ENCODE results near the gene KCNJ3.

DNA sequence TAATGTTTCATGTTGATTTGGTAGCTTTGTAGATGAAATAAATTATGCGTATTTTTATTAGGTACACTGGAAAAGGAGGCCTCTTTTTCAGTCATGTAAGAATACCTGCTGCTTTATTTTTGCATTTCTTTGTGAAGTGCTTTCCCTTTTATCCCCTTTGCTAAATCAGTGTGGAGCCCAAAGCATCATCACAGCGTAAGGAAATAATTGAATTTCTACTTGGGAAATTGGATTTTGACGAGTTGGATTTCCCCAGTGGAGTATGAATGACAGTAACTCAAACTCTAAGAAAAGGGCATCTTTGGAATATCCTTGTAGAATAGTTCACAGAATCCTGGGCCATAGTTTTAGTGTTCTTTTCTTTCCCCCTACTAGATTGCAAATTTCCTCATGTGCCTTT, 97.2 kb downstream of the KCNJ3 start:
- TF ChIP-seq, protein P1, sequence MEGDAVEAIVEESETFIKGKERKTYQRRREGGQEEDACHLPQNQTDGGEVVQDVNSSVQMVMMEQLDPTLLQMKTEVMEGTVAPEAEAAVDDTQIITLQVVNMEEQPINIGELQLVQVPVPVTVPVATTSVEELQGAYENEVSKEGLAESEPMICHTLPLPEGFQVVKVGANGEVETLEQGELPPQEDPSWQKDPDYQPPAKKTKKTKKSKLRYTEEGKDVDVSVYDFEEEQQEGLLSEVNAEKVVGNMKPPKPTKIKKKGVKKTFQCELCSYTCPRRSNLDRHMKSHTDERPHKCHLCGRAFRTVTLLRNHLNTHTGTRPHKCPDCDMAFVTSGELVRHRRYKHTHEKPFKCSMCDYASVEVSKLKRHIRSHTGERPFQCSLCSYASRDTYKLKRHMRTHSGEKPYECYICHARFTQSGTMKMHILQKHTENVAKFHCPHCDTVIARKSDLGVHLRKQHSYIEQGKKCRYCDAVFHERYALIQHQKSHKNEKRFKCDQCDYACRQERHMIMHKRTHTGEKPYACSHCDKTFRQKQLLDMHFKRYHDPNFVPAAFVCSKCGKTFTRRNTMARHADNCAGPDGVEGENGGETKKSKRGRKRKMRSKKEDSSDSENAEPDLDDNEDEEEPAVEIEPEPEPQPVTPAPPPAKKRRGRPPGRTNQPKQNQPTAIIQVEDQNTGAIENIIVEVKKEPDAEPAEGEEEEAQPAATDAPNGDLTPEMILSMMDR (IDR thresholded peaks at IDR 0.05), result no peak
- TF ChIP-seq POLR2A (IDR thresholded peaks at IDR 0.05) (no peak), POLR2AphosphoS5 (IDR thresholded peaks at IDR 0.05) (no peak), EP300 (IDR thresholded peaks at IDR 0.05) (no peak)
